Pancreas (tissue), 10 donors: Measurements from ENCODE around the gene DCC. TPM values are rescaled to one million over a fixed set of nuclear protein-coding genes. Genes with fewer than 3 reads are reported as not detected.

Experiments
- ATAC-seq, 4 donors: fragments of 200-7000 bp; cut with Tn5 transposase; one replicate each; pipeline versions ENCODE4 v1.8.0 to v1.9.1; 2020; ENCODE audit warnings: mild to moderate bottlenecking in 4 of 4, moderate library complexity in 4 of 4
- DNase-seq, 6 donors: peaks; one replicate each; pipeline ENCODE4 v3.0.0-alpha.2; 2020
- FAIRE-seq: peaks from 2 replicates; lab custom pipeline; 2012; peaks lifted over from hg19 to GRCh38; lab: Jason Lieb, UNC
- H3K27ac ChIP-seq, 4 donors: fragments of 200-600 bp; sonication (generic); 1 replicate in 3 of 4; 2 replicates in 1 of 4; pipeline versions ENCODE4 v1.5.0 to v1.8.0; 2020
- H3K27me3 ChIP-seq, 4 donors: fragments of 200-600 bp; one replicate each; pipeline ENCODE4 v1.8.0; 2021
- H3K36me3 ChIP-seq, 3 donors: fragments of 200-600 bp; sonication (generic) in 1 of 3; one replicate each; pipeline versions ENCODE4 v1.5.0 to v1.8.0; 2020 to 2021
- H3K4me1 ChIP-seq, 3 donors: fragments of 200-600 bp; one replicate each; pipeline ENCODE4 v1.8.0; 2021
- H3K4me3 ChIP-seq, 4 donors: fragments of 200-600 bp; sonication (generic) in 2 of 4; one replicate each; pipeline versions ENCODE4 v1.5.0 to v1.8.0; 2020 to 2021
- H3K9me3 ChIP-seq, 4 donors: fragments of 200-600 bp; one replicate each; pipeline ENCODE4 v1.8.0; 2021
- CTCF ChIP-seq, 4 donors: fragments of 200-600 bp; sonication (generic) in 3 of 4; IDR thresholded peaks; one replicate each; pipeline versions ENCODE4 v1.5.0 to v1.8.0; 2021; ENCODE audit warnings: antibody characterized with exemption in 4 of 4
- WGBS, 2 donors: extraction: QIAGEN DNeasy Blood & Tissue Kit; methylation state at CpG; one replicate each; pipeline ENCODE4 v1.1.7; 2013; 5-methylcytosine and 5-hydroxymethylcytosine counted together
- intact Hi-C, 3 donors: fragments of 100-400 bp; cut with DNase I; formaldehyde crosslinking; loops; one replicate each; pipeline versions ENCODE4 v1.11.1 to v1.14.2; 2022
- polyA plus RNA-seq, 2 donors: library from polyadenylated mRNA; stranded (reverse); fragments of 200-250 nt; gene quantifications; one replicate each; pipeline ENCODE4 v1.2.3, GENCODE V29; 2013
- total RNA-seq, 6 donors: library from RNA; stranded (reverse); fragmentation: NEBNext Ultra II Directional in 4 of 6; extraction: Animal tissue kit (Norgen Biotek cat#: 25700) in 4 of 6; gene quantifications; one replicate each; pipeline versions ENCODE4 v1.2.1 to v1.2.4, GENCODE V29; 2021 to 2023
- donor health status: healthy with polysubstance abuse.
- donor health status: DM: no; HTN: no; CAD: no; lungs with moderate emphysema.
- donor health status: DM: no; HTN: no; CAD: no.
- donor health status: control.
- donor health status: control.
- donor health status: Bipolar disorder and iron deficiency.
- donor health status: DM: yes; HTN: yes; CAD: no.
- donor health status: DM: no; HTN: no; CAD: no.
- donor health status: DM: no; HTN: no; CAD: no.
- donor health status: DM: yes; HTN: yes; CAD: no.

DCC gene
- total and polyA plus RNA-seq, 8 donors: 0.18 to 0.44 (median 0.28) TPM; not detected in 1

GRCh38 chr18:52678034-52678433 is 338.0 kb downstream of the DCC start:
- no peak for TF ChIP-seq CTCF (IDR thresholded peaks at IDR 0.05)
- WGBS, 2 donors: 18 to 22% methylated on average over 3 of the region's 3 CpGs
- intact Hi-C loops: no loop called here
- H3K9me3 ChIP-seq: no peaks in the 10 kb centered on the region
- FAIRE-seq (no peak), DNase-seq (no peak), ATAC-seq (peak in 3 of 4 donors; percentile 60 to 78 (median 74))
- H3K4me3 ChIP-seq: no peak overlapping the region
- H3K4me1 ChIP-seq: peaks cover 0 to 4% (median 3%) of the 10 kb centered on the region in 3 donors
- H3K27ac ChIP-seq: no peak overlapping the region
- no peaks in the 10 kb centered on the region for H3K27me3 ChIP-seq
- H3K36me3 ChIP-seq: no peaks in the 10 kb centered on the region

GRCh38 chr18:52678551-52678950 is 338.6 kb downstream of the DCC start:
- TF ChIP-seq CTCF (IDR thresholded peaks at IDR 0.05): no peak
- Histone ChIP-seq H3K27me3 (no peaks in the 10 kb centered on the region), H3K4me3 (no peak overlapping the region), H3K9me3 (no peaks in the 10 kb centered on the region), H3K36me3 (no peaks in the 10 kb centered on the region), H3K4me1 (peaks cover 0 to 4% (median 3%) of the 10 kb centered on the region in 3 donors), H3K27ac (no peak overlapping the region)
- DNase-seq (no peak), ATAC-seq (no peak), FAIRE-seq (no peak)
- intact Hi-C loops: no loop called here
- 52 to 63% methylated on average over 8 of the region's 8 CpGs for WGBS, 2 donors

GRCh38 chr18:52679354-52679753 is 339.4 kb downstream of the DCC start:
- Histone ChIP-seq H3K27me3 (no peaks in the 10 kb centered on the region), H3K4me1 (peaks cover 0 to 4% (median 3%) of the 10 kb centered on the region in 3 donors), H3K27ac (no peak overlapping the region), H3K4me3 (no peak overlapping the region), H3K36me3 (no peaks in the 10 kb centered on the region), H3K9me3 (no peaks in the 10 kb centered on the region)
- intact Hi-C loops: no loop called here
- FAIRE-seq (no peak), ATAC-seq (no peak), DNase-seq (no peak)
- TF ChIP-seq CTCF (IDR thresholded peaks at IDR 0.05): no peak
- 42 to 46% methylated on average over 2 of the region's 2 CpGs for WGBS, 2 donors

GRCh38 chr18:52682260-52682659 is 342.3 kb downstream of the DCC start:
- H3K9me3 ChIP-seq: no peaks in the 10 kb centered on the region
- 60 to 77% methylated on average over 4 of the region's 4 CpGs for WGBS, 2 donors
- intact Hi-C loops: no loop called here
- ATAC-seq: no peak
- no peak for TF ChIP-seq CTCF (IDR thresholded peaks at IDR 0.05)
- H3K4me1 ChIP-seq: peaks cover 0 to 4% (median 3%) of the 10 kb centered on the region in 3 donors
- DNase-seq: no peak
- no peak overlapping the region for H3K27ac ChIP-seq
- no peaks in the 10 kb centered on the region for H3K27me3 ChIP-seq
- no peaks in the 10 kb centered on the region for H3K36me3 ChIP-seq
- no peak overlapping the region for H3K4me3 ChIP-seq
- FAIRE-seq: no peak

GRCh38 chr18:52685316-52685715 is 345.3 kb downstream of the DCC start:
- DNase-seq (no peak), ATAC-seq (no peak), FAIRE-seq (no peak)
- Histone ChIP-seq H3K27me3 (no peaks in the 10 kb centered on the region), H3K36me3 (no peaks in the 10 kb centered on the region), H3K27ac (no peak overlapping the region), H3K9me3 (no peaks in the 10 kb centered on the region), H3K4me1 (no peaks in the 10 kb centered on the region), H3K4me3 (no peak overlapping the region)
- no peak for TF ChIP-seq CTCF (IDR thresholded peaks at IDR 0.05)
- WGBS, 2 donors: 33 to 56% methylated on average over 1 of the region's 1 CpG
- intact Hi-C loops: no loop called here
